ENCODE measurements around the gene LIG1. TPM values are rescaled to one million over a fixed set of nuclear protein-coding genes. Genes with fewer than 3 reads are reported as not detected.

Gene LIG1
- total and polyA plus RNA-seq, 4 donors = 3.4 to 33.7 (median 13.6) TPM

- H3K9me3 ChIP-seq (ENCODE audit: control insufficient read depth, low read length) = no peaks in the 10 kb centered on the region
- no peak for DNase-seq
- no peak overlapping the region for H3K4me3 ChIP-seq (ENCODE audit: low read length in 2 of 2)
- no peaks in the 10 kb centered on the region for H3K36me3 ChIP-seq (ENCODE audit: control insufficient read depth in 1 of 2, insufficient read depth in 2 of 2, low read length in 1 of 2)
- WGBS, 2 donors = 77 to 79% methylated on average over 10 of the region's 10 CpGs
- no peaks in the 10 kb centered on the region for H3K4me1 ChIP-seq (ENCODE audit: control insufficient read depth in 1 of 2, insufficient read depth in 2 of 2, low read length in 2 of 2)
- ATAC-seq (ENCODE audit: low FRiP score) = peak; percentile 51
- no peak overlapping the region for H3K27ac ChIP-seq (ENCODE audit: low read depth in 1 of 2, low read length in 2 of 2)
- intact Hi-C loops (cut with DNase I) = no loop called here
- no peaks in the 10 kb centered on the region for H3K27me3 ChIP-seq (ENCODE audit: control insufficient read depth in 1 of 2, insufficient read depth in 2 of 2, low read length in 1 of 2)
Observed at GRCh38 chr19:48121909-48122371, 48.2 kb downstream of the LIG1 start.

- Histone ChIP-seq H3K36me3 (ENCODE audit: control insufficient read depth in 1 of 2, insufficient read depth in 2 of 2, low read length in 1 of 2) (no peaks in the 10 kb centered on the region), H3K4me1 (ENCODE audit: control insufficient read depth in 1 of 2, insufficient read depth in 2 of 2, low read length in 2 of 2) (no peaks in the 10 kb centered on the region), H3K27me3 (ENCODE audit: control insufficient read depth in 1 of 2, insufficient read depth in 2 of 2, low read length in 1 of 2) (no peaks in the 10 kb centered on the region), H3K9me3 (ENCODE audit: control insufficient read depth, low read length) (no peaks in the 10 kb centered on the region), H3K4me3 (ENCODE audit: low read length in 2 of 2) (no peak overlapping the region), H3K27ac (ENCODE audit: low read depth in 1 of 2, low read length in 2 of 2) (no peak overlapping the region)
- ATAC-seq (ENCODE audit: low FRiP score) (no peak), DNase-seq (no peak)
- WGBS, 2 donors = 92 to 96% methylated on average over 14 of the region's 14 CpGs
- intact Hi-C loops (cut with DNase I) = no loop called here
Observed at GRCh38 chr19:48121066-48121465, 49.1 kb downstream of the LIG1 start.

- H3K4me3 ChIP-seq (ENCODE audit: low read length in 2 of 2) = no peak overlapping the region
- no peaks in the 10 kb centered on the region for H3K4me1 ChIP-seq (ENCODE audit: control insufficient read depth in 1 of 2, insufficient read depth in 2 of 2, low read length in 2 of 2)
- no peak for ATAC-seq (ENCODE audit: low FRiP score)
- DNase-seq = no peak
- intact Hi-C loops (cut with DNase I) = no loop called here
- no peak overlapping the region for H3K27ac ChIP-seq (ENCODE audit: low read depth in 1 of 2, low read length in 2 of 2)
- H3K36me3 ChIP-seq (ENCODE audit: control insufficient read depth in 1 of 2, insufficient read depth in 2 of 2, low read length in 1 of 2) = no peaks in the 10 kb centered on the region
- no peaks in the 10 kb centered on the region for H3K9me3 ChIP-seq (ENCODE audit: control insufficient read depth, low read length)
- H3K27me3 ChIP-seq (ENCODE audit: control insufficient read depth in 1 of 2, insufficient read depth in 2 of 2, low read length in 1 of 2) = no peaks in the 10 kb centered on the region
- 97 to 98% methylated on average over 2 of the region's 2 CpGs for WGBS, 2 donors
Observed at GRCh38 chr19:48120505-48120904, 49.6 kb downstream of the LIG1 start.

GRCh38 chr19:48118131-48118517 is 52.0 kb downstream of the LIG1 start:
- H3K9me3 ChIP-seq (ENCODE audit: control insufficient read depth, low read length) = no peaks in the 10 kb centered on the region
- 84 to 89% methylated on average over 11 of the region's 11 CpGs for WGBS, 2 donors
- intact Hi-C loops (cut with DNase I) = no loop called here

DNA sequence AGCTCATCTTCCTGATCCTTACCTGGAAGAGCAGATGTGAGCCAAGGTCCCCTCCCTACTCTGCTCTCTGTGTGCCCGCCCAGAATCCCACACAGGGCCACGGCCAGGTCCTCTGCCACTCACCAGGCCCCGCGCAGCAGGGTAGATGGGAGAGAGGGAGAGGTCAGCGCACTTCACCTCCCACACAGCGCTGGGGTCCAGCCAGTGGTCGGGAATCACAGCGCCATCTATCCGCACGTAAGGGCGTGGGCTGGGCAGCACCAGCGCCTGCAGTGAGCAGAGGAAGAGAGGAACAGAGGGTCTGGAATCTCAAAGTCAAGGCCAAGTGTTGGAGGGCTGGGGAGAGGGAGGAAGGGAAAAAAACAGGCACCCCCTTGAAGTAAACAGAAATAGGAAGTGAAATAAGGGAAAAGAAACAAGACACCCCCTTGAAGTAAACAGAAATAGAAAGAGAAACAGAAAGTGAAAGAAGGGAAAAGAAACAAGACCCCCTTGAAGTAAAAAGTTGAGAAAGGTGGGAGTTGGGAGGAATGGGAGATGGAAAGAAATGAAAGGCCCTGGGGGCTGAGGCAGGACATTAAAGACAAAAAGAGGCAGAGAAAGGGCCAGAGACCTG is 52.5 kb downstream of the LIG1 start:
- Histone ChIP-seq H3K27me3 (ENCODE audit: control insufficient read depth in 1 of 2, insufficient read depth in 2 of 2, low read length in 1 of 2) (no peaks in the 10 kb centered on the region), H3K4me3 (ENCODE audit: low read length in 2 of 2) (no peak overlapping the region), H3K4me1 (ENCODE audit: control insufficient read depth in 1 of 2, insufficient read depth in 2 of 2, low read length in 2 of 2) (no peaks in the 10 kb centered on the region), H3K36me3 (ENCODE audit: control insufficient read depth in 1 of 2, insufficient read depth in 2 of 2, low read length in 1 of 2) (no peaks in the 10 kb centered on the region), H3K27ac (ENCODE audit: low read depth in 1 of 2, low read length in 2 of 2) (no peak overlapping the region), H3K9me3 (ENCODE audit: control insufficient read depth, low read length) (no peaks in the 10 kb centered on the region)
- intact Hi-C loops (cut with DNase I) = no loop called here
- ATAC-seq (ENCODE audit: low FRiP score) = no peak
- no peak for DNase-seq
- 86% methylated on average over 12 of the region's 12 CpGs for WGBS, 2 donors

More at GRCh38 chr19:48118131-48118517, 52.0 kb downstream of the LIG1 start:
- DNase-seq (no peak), ATAC-seq (ENCODE audit: low FRiP score) (no peak)
- Histone ChIP-seq H3K4me3 (ENCODE audit: low read length in 2 of 2) (no peak overlapping the region), H3K27me3 (ENCODE audit: control insufficient read depth in 1 of 2, insufficient read depth in 2 of 2, low read length in 1 of 2) (no peaks in the 10 kb centered on the region), H3K27ac (ENCODE audit: low read depth in 1 of 2, low read length in 2 of 2) (no peak overlapping the region), H3K36me3 (ENCODE audit: control insufficient read depth in 1 of 2, insufficient read depth in 2 of 2, low read length in 1 of 2) (no peaks in the 10 kb centered on the region), H3K4me1 (ENCODE audit: control insufficient read depth in 1 of 2, insufficient read depth in 2 of 2, low read length in 2 of 2) (no peaks in the 10 kb centered on the region)

DNA sequence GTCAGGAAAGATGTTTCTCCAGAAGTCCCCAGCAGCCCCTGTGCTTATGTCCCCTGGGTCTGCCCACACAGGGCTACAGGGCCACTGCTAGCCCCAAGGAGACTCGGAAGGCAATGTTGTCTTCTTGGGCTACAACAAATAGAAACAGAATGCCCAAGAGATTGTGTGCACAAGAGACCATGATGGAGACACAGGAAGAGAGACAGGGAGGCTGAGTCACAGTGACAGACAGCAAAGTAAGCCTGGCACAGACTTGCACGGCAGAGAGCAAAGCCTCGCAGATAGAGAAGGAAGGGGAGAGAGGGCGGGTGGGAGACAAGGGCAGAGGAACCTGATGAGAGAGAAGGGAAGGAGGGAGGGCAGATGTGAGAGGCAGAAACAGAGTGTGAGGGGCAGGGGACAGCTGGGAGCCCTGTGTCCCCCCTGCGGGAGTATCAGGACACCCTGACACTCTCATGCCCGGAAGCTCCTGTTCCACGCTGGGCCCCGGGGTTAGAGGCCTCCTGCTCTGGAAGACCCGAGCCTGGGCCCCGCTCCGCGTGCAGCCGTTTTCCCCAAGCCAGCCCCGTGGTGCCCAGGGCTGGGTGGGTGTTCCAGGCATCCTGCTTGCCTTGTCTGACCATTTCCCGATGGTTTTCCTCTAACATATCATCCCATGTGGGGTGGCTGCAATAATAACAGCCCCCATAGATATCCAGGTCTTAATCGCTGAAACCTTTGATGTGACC is 56.8 kb downstream of the LIG1 start:
- no peaks in the 10 kb centered on the region for H3K27me3 ChIP-seq (ENCODE audit: control insufficient read depth in 1 of 2, insufficient read depth in 2 of 2, low read length in 1 of 2)
- ATAC-seq (ENCODE audit: low FRiP score) (no peak), DNase-seq (no peak)
- H3K4me1 ChIP-seq (ENCODE audit: control insufficient read depth in 1 of 2, insufficient read depth in 2 of 2, low read length in 2 of 2) = no peaks in the 10 kb centered on the region
- H3K36me3 ChIP-seq (ENCODE audit: control insufficient read depth in 1 of 2, insufficient read depth in 2 of 2, low read length in 1 of 2) = no peaks in the 10 kb centered on the region
- H3K27ac ChIP-seq (ENCODE audit: low read depth in 1 of 2, low read length in 2 of 2) = no peak overlapping the region
- H3K9me3 ChIP-seq (ENCODE audit: control insufficient read depth, low read length) = no peaks in the 10 kb centered on the region
- 81 to 83% methylated on average over 16 of the region's 16 CpGs for WGBS, 2 donors
- intact Hi-C loops (cut with DNase I) = no loop called here
- H3K4me3 ChIP-seq (ENCODE audit: low read length in 2 of 2) = no peak overlapping the region

GRCh38 chr19:48111280-48111679 is 58.9 kb downstream of the LIG1 start:
- no peak overlapping the region for H3K4me3 ChIP-seq (ENCODE audit: low read length in 2 of 2)
- no peaks in the 10 kb centered on the region for H3K4me1 ChIP-seq (ENCODE audit: control insufficient read depth in 1 of 2, insufficient read depth in 2 of 2, low read length in 2 of 2)
- H3K27ac ChIP-seq (ENCODE audit: low read depth in 1 of 2, low read length in 2 of 2) = peak overlapping the region in 1 of 2 donors; percentile 25
- DNase-seq (no peak), ATAC-seq (ENCODE audit: low FRiP score) (no peak)
- 49 to 53% methylated on average over 7 of the region's 7 CpGs for WGBS, 2 donors
- no peaks in the 10 kb centered on the region for H3K36me3 ChIP-seq (ENCODE audit: control insufficient read depth in 1 of 2, insufficient read depth in 2 of 2, low read length in 1 of 2)
- no peaks in the 10 kb centered on the region for H3K27me3 ChIP-seq (ENCODE audit: control insufficient read depth in 1 of 2, insufficient read depth in 2 of 2, low read length in 1 of 2)
- H3K9me3 ChIP-seq (ENCODE audit: control insufficient read depth, low read length) = no peaks in the 10 kb centered on the region
- intact Hi-C loops (cut with DNase I) = no loop called here

DNA sequence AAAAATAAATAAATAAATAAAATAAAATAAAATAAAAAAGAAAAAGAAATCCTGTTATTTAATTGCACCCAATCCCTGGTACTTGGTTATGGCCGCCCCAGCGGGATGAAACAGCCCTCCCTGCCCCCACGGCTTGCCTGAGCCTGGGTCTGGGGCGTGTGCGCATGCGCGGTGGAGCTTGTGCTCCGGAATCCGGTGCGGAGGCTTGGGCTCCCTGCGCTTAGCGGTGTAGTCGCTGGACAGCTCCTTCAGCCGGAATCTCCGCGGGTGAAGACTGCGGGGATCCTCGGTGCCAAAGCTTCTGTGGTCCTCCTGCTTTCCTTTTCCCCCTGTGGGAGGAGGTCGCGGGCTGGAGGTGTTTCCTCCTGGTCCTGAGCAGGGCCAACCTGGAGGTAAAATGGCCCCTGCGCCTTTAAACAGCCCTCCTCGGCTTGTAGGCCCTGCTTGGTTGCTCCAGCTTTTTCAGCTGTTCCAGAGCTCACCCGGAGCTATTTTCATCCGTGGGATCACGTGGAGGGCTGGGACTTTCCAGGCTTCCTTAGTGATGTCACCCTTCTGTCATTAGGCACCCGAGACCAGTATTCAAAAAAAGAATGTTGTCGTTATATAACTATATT is 59.7 kb downstream of the LIG1 start, which contains the start of gene PLA2G4C:
Gene PLA2G4C (minus strand): TSS at position 468 of the 617 bp plus-strand sequence. CDS start 4,288 bp downstream, outside the sequence.
- intact Hi-C loops (cut with DNase I) = no loop called here
- Histone ChIP-seq H3K27ac (ENCODE audit: low read depth in 1 of 2, low read length in 2 of 2) (peak within 1 kb of the TSS in 1 of 2 donors; percentile 97), H3K27me3 (ENCODE audit: control insufficient read depth in 1 of 2, insufficient read depth in 2 of 2, low read length in 1 of 2) (no peaks in the 10 kb centered on the region), H3K4me3 (ENCODE audit: low read length in 2 of 2) (peak within 1 kb of the TSS; percentile 54 to 56), H3K4me1 (ENCODE audit: control insufficient read depth in 1 of 2, insufficient read depth in 2 of 2, low read length in 2 of 2) (no peaks in the 10 kb centered on the region), H3K36me3 (ENCODE audit: control insufficient read depth in 1 of 2, insufficient read depth in 2 of 2, low read length in 1 of 2) (no peaks in the 10 kb centered on the region), H3K9me3 (ENCODE audit: control insufficient read depth, low read length) (no peaks in the 10 kb centered on the region)
- ATAC-seq (ENCODE audit: low FRiP score) (peak; percentile 93), DNase-seq (peak; percentile 95 to 97)
- 0% methylated on average over 26 to 27 of the region's 27 CpGs for WGBS, 2 donors

All from aorta (tissue), 5 donors.